Esophagus squamous epithelium (tissue), 4 donors: ENCODE measurements around the gene CTNNB1.

Source experiments
- CTCF ChIP-seq, 6 experiments: fragments of 450-650 bp in 4 of 6; fragments of 200-600 bp in 2 of 6; sonication (generic) in 2 of 6; IDR thresholded peaks; one replicate each; pipeline ENCODE4 v1.5.1; 2016 to 2019; ENCODE audit warnings: antibody characterized with exemption in 6 of 6, mild to moderate bottlenecking in 4 of 6, moderate library complexity in 4 of 6
- POLR2A ChIP-seq, 4 donors: fragments of 450-650 bp; IDR thresholded peaks; one replicate each; pipeline ENCODE4 v1.6.1; 2017; ENCODE audit warnings: antibody characterized with exemption in 4 of 4, mild to moderate bottlenecking in 4 of 4, moderate library complexity in 3 of 4

GRCh38 chr3:41223078-41223477, 23.8 kb downstream of the CTNNB1 start:
- TF ChIP-seq POLR2A (IDR thresholded peaks at IDR 0.05) (no peak), CTCF (IDR thresholded peaks at IDR 0.05) (no peak)
